ENCODE data around the gene FREM1. TPM values are rescaled to one million over a fixed set of nuclear protein-coding genes. Genes with fewer than 3 reads are reported as not detected.

The FREM1 gene
- total and polyA plus RNA-seq, 2 donors, result 4.3 to 53.2 TPM

GRCh38 chr9:14838701-14839100 lies 71.5 kb downstream of the FREM1 start:
- WGBS, result 61% methylated on average over 3 of the region's 3 CpGs
- no peak overlapping the region for H3K27ac ChIP-seq (ENCODE audit: low read depth)
- H3K36me3 ChIP-seq (ENCODE audit: insufficient read depth), result no peaks in the 10 kb centered on the region
- DNase-seq (ENCODE audit: extremely low spot score), result no peak
- H3K4me3 ChIP-seq (ENCODE audit: low read depth, low read length), result no peak overlapping the region
- no peaks in the 10 kb centered on the region for H3K4me1 ChIP-seq (ENCODE audit: insufficient read depth)

GRCh38 chr9:14836885-14837284 lies 73.3 kb downstream of the FREM1 start:
- DNase-seq (ENCODE audit: extremely low spot score), result no peak

GRCh38 chr9:14831661-14832060 lies 78.6 kb downstream of the FREM1 start:
- DNase-seq (ENCODE audit: extremely low spot score), result no peak
- peaks cover 2% of the 10 kb centered on the region for H3K36me3 ChIP-seq (ENCODE audit: insufficient read depth)
- H3K4me3 ChIP-seq (ENCODE audit: low read depth, low read length), result no peak overlapping the region
- H3K27ac ChIP-seq (ENCODE audit: low read depth), result no peak overlapping the region
- 96% methylated on average over 14 of the region's 14 CpGs for WGBS
- no peaks in the 10 kb centered on the region for H3K4me1 ChIP-seq (ENCODE audit: insufficient read depth)

More at GRCh38 chr9:14836885-14837284, 73.3 kb downstream of the FREM1 start:
- Histone ChIP-seq H3K27ac (ENCODE audit: low read depth) (no peak overlapping the region), H3K4me3 (ENCODE audit: low read depth, low read length) (no peak overlapping the region), H3K4me1 (ENCODE audit: insufficient read depth) (no peaks in the 10 kb centered on the region), H3K36me3 (ENCODE audit: insufficient read depth) (peaks cover 2% of the 10 kb centered on the region)
- 98% methylated on average over 7 of the region's 7 CpGs for WGBS

GRCh38 chr9:14831074-14831473 lies 79.2 kb downstream of the FREM1 start:
- no peaks in the 10 kb centered on the region for H3K4me1 ChIP-seq (ENCODE audit: insufficient read depth)
- no peak for DNase-seq (ENCODE audit: extremely low spot score)
- H3K36me3 ChIP-seq (ENCODE audit: insufficient read depth), result peaks cover 2% of the 10 kb centered on the region
- H3K4me3 ChIP-seq (ENCODE audit: low read depth, low read length), result no peak overlapping the region
- WGBS, result 91% methylated on average over 6 of the region's 6 CpGs
- H3K27ac ChIP-seq (ENCODE audit: low read depth), result no peak overlapping the region

- H3K4me1 ChIP-seq (ENCODE audit: insufficient read depth), result no peaks in the 10 kb centered on the region
- no peak for DNase-seq (ENCODE audit: extremely low spot score)
- 80% methylated on average over 1 of the region's 1 CpG for WGBS
- no peak overlapping the region for H3K4me3 ChIP-seq (ENCODE audit: low read depth, low read length)
- no peak overlapping the region for H3K27ac ChIP-seq (ENCODE audit: low read depth)
- H3K36me3 ChIP-seq (ENCODE audit: insufficient read depth), result peaks cover 2% of the 10 kb centered on the region
Observed at GRCh38 chr9:14830057-14830456, 80.2 kb downstream of the FREM1 start.

- Histone ChIP-seq H3K4me3 (ENCODE audit: low read depth, low read length) (no peak overlapping the region), H3K27ac (ENCODE audit: low read depth) (no peak overlapping the region), H3K36me3 (ENCODE audit: insufficient read depth) (peaks cover 2% of the 10 kb centered on the region), H3K4me1 (ENCODE audit: insufficient read depth) (no peaks in the 10 kb centered on the region)
- no peak for DNase-seq (ENCODE audit: extremely low spot score)
Observed at GRCh38 chr9:14829204-14829603, 81.0 kb downstream of the FREM1 start.

- WGBS, result 94% methylated on average over 3 of the region's 3 CpGs
- no peak for DNase-seq (ENCODE audit: extremely low spot score)
Observed at GRCh38 chr9:14827805-14828204, 82.4 kb downstream of the FREM1 start.

GRCh38 chr9:14824481-14824880 lies 85.7 kb downstream of the FREM1 start:
- WGBS, result 89% methylated on average over 1 of the region's 1 CpG
- H3K4me3 ChIP-seq (ENCODE audit: low read depth, low read length), result no peak overlapping the region
- no peak for DNase-seq (ENCODE audit: extremely low spot score)
- H3K36me3 ChIP-seq (ENCODE audit: insufficient read depth), result no peaks in the 10 kb centered on the region
- no peaks in the 10 kb centered on the region for H3K4me1 ChIP-seq (ENCODE audit: insufficient read depth)
- no peak overlapping the region for H3K27ac ChIP-seq (ENCODE audit: low read depth)

More at GRCh38 chr9:14827805-14828204, 82.4 kb downstream of the FREM1 start:
- no peak overlapping the region for H3K27ac ChIP-seq (ENCODE audit: low read depth)
- peaks cover 2% of the 10 kb centered on the region for H3K36me3 ChIP-seq (ENCODE audit: insufficient read depth)
- H3K4me3 ChIP-seq (ENCODE audit: low read depth, low read length), result no peak overlapping the region
- H3K4me1 ChIP-seq (ENCODE audit: insufficient read depth), result no peaks in the 10 kb centered on the region

GRCh38 chr9:14823800-14824199 lies 86.4 kb downstream of the FREM1 start:
- 69% methylated on average over 2 of the region's 2 CpGs for WGBS
- DNase-seq (ENCODE audit: extremely low spot score), result no peak
- Histone ChIP-seq H3K36me3 (ENCODE audit: insufficient read depth) (peaks cover 3% of the 10 kb centered on the region), H3K4me3 (ENCODE audit: low read depth, low read length) (no peak overlapping the region), H3K27ac (ENCODE audit: low read depth) (no peak overlapping the region), H3K4me1 (ENCODE audit: insufficient read depth) (no peaks in the 10 kb centered on the region)

- Histone ChIP-seq H3K4me1 (ENCODE audit: insufficient read depth) (no peaks in the 10 kb centered on the region), H3K36me3 (ENCODE audit: insufficient read depth) (peaks cover 3% of the 10 kb centered on the region), H3K27ac (ENCODE audit: low read depth) (no peak overlapping the region), H3K4me3 (ENCODE audit: low read depth, low read length) (no peak overlapping the region)
- WGBS, result 72% methylated on average over 1 of the region's 1 CpG
- no peak for DNase-seq (ENCODE audit: extremely low spot score)
Observed at GRCh38 chr9:14822666-14823065, 87.6 kb downstream of the FREM1 start.

- Histone ChIP-seq H3K4me1 (ENCODE audit: insufficient read depth) (no peaks in the 10 kb centered on the region), H3K36me3 (ENCODE audit: insufficient read depth) (peaks cover 3% of the 10 kb centered on the region), H3K4me3 (ENCODE audit: low read depth, low read length) (no peak overlapping the region), H3K27ac (ENCODE audit: low read depth) (no peak overlapping the region)
- DNase-seq (ENCODE audit: extremely low spot score), result no peak
- WGBS, result 83% methylated on average over 4 of the region's 4 CpGs
Observed at GRCh38 chr9:14819183-14819582, 91.0 kb downstream of the FREM1 start.

GRCh38 chr9:14814249-14814628 lies 96.0 kb downstream of the FREM1 start:
- H3K36me3 ChIP-seq (ENCODE audit: insufficient read depth), result peaks cover 2% of the 10 kb centered on the region

GRCh38 chr9:14813336-14814248 lies 96.6 kb downstream of the FREM1 start:
- DNase-seq (ENCODE audit: extremely low spot score), result no peak
- no peak overlapping the region for H3K4me3 ChIP-seq (ENCODE audit: low read depth, low read length)
- H3K27ac ChIP-seq (ENCODE audit: low read depth), result no peak overlapping the region
- no peaks in the 10 kb centered on the region for H3K36me3 ChIP-seq (ENCODE audit: insufficient read depth)
- no peaks in the 10 kb centered on the region for H3K4me1 ChIP-seq (ENCODE audit: insufficient read depth)
- WGBS, result 70% methylated on average over 12 of the region's 12 CpGs

More at GRCh38 chr9:14814249-14814628, 96.0 kb downstream of the FREM1 start:
- Histone ChIP-seq H3K4me1 (ENCODE audit: insufficient read depth) (no peaks in the 10 kb centered on the region), H3K27ac (ENCODE audit: low read depth) (no peak overlapping the region), H3K4me3 (ENCODE audit: low read depth, low read length) (no peak overlapping the region)
- DNase-seq (ENCODE audit: extremely low spot score), result no peak

GRCh38 chr9:14812806-14813205 lies 97.4 kb downstream of the FREM1 start:
- 97% methylated on average over 6 of the region's 6 CpGs for WGBS

More at GRCh38 chr9:14812806-14813205, 97.4 kb downstream of the FREM1 start:
- no peak for DNase-seq (ENCODE audit: extremely low spot score)
- no peak overlapping the region for H3K27ac ChIP-seq (ENCODE audit: low read depth)
- no peaks in the 10 kb centered on the region for H3K4me1 ChIP-seq (ENCODE audit: insufficient read depth)
- H3K4me3 ChIP-seq (ENCODE audit: low read depth, low read length), result no peak overlapping the region
- no peaks in the 10 kb centered on the region for H3K36me3 ChIP-seq (ENCODE audit: insufficient read depth)
